ENCODE measurements around the gene ZBTB46.
A peak's percentile ranks its signal among the peaks of the same experiment; 100 is the strongest.
"Not testable (repeated sequence)": the region's sequence is repeated elsewhere in the genome, so short reads cannot be mapped to it uniquely, and the experiment has no call there.

ZBTB46 gene

GRCh38 chr20:63830841-63831588 is at the start of gene ZBTB46:
ZBTB46 (minus strand) TSS chr20:63831264; CDS start chr20:63790757, 40,507 bp downstream.
- in situ Hi-C loops (cut with HindIII; ENCODE audit: low pct_unique_long_range_greater_than_20kb, low sequenced_read_pairs) = no loop called here
- DNase-seq (ENCODE audit: low read depth in 1 of 2, low spot score in 1 of 2) = peak; percentile 78 to 99
- TF ChIP-seq JUND (IDR thresholded peaks at IDR 0.05; ENCODE audit: low read depth) = no peak

- in situ Hi-C loops (cut with HindIII; ENCODE audit: low pct_unique_long_range_greater_than_20kb, low sequenced_read_pairs) = no loop called here
- DNase-seq (ENCODE audit: low read depth in 1 of 2, low spot score in 1 of 2) = no peak
- TF ChIP-seq JUND (IDR thresholded peaks at IDR 0.05; ENCODE audit: low read depth) = no peak
These were observed 48.0 kb upstream of the ZBTB46 start for GRCh38 chr20:63878899-63879663.

GRCh38 chr20:63877755-63878470 is 46.8 kb upstream of the ZBTB46 start:
- in situ Hi-C loops (cut with HindIII; ENCODE audit: low pct_unique_long_range_greater_than_20kb, low sequenced_read_pairs) = no loop called here

GRCh38 chr20:63876489-63877036 is 45.5 kb upstream of the ZBTB46 start:
- DNase-seq (ENCODE audit: low read depth in 1 of 2, low spot score in 1 of 2) = no peak
- TF ChIP-seq JUND (IDR thresholded peaks at IDR 0.05; ENCODE audit: low read depth) = no peak

More at GRCh38 chr20:63877755-63878470, 46.8 kb upstream of the ZBTB46 start:
- no peak for TF ChIP-seq JUND (IDR thresholded peaks at IDR 0.05; ENCODE audit: low read depth)
- no peak for DNase-seq (ENCODE audit: low read depth in 1 of 2, low spot score in 1 of 2)

GRCh38 chr20:63874241-63874640 is 43.2 kb upstream of the ZBTB46 start:
- in situ Hi-C loops (cut with HindIII; ENCODE audit: low pct_unique_long_range_greater_than_20kb, low sequenced_read_pairs) = not testable (repeated sequence)

More at GRCh38 chr20:63876489-63877036, 45.5 kb upstream of the ZBTB46 start:
- in situ Hi-C loops (cut with HindIII; ENCODE audit: low pct_unique_long_range_greater_than_20kb, low sequenced_read_pairs) = no loop called here

GRCh38 chr20:63873477-63873971 is 42.5 kb upstream of the ZBTB46 start:
- DNase-seq (ENCODE audit: low read depth in 1 of 2, low spot score in 1 of 2) = no peak
- TF ChIP-seq JUND (IDR thresholded peaks at IDR 0.05; ENCODE audit: low read depth) = no peak
- in situ Hi-C loops (cut with HindIII; ENCODE audit: low pct_unique_long_range_greater_than_20kb, low sequenced_read_pairs) = no loop called here

More at GRCh38 chr20:63874241-63874640, 43.2 kb upstream of the ZBTB46 start:
- DNase-seq (ENCODE audit: low read depth in 1 of 2, low spot score in 1 of 2) = not testable (repeated sequence)

- DNase-seq (ENCODE audit: low read depth in 1 of 2, low spot score in 1 of 2) = no peak
- TF ChIP-seq JUND (IDR thresholded peaks at IDR 0.05; ENCODE audit: low read depth) = no peak
- in situ Hi-C loops (cut with HindIII; ENCODE audit: low pct_unique_long_range_greater_than_20kb, low sequenced_read_pairs) = no loop called here
These were observed 37.2 kb upstream of the ZBTB46 start for GRCh38 chr20:63868264-63868663.

GRCh38 chr20:63867042-63867441 is 36.0 kb upstream of the ZBTB46 start:
- DNase-seq (ENCODE audit: low read depth in 1 of 2, low spot score in 1 of 2); in situ Hi-C loops (cut with HindIII; ENCODE audit: low pct_unique_long_range_greater_than_20kb, low sequenced_read_pairs): not testable (repeated sequence)

- in situ Hi-C loops (cut with HindIII; ENCODE audit: low pct_unique_long_range_greater_than_20kb, low sequenced_read_pairs) = no loop called here
- no peak for TF ChIP-seq JUND (IDR thresholded peaks at IDR 0.05; ENCODE audit: low read depth)
- DNase-seq (ENCODE audit: low read depth in 1 of 2, low spot score in 1 of 2) = peak; percentile 100
These were observed 34.0 kb upstream of the ZBTB46 start, which contains the start of gene TPD52L2 for GRCh38 chr20:63864978-63865640. TPD52L2 (plus strand) TSS chr20:63865270; CDS start chr20:63865366, 96 bp downstream.

GRCh38 chr20:63864545-63864977 is 33.5 kb upstream of the ZBTB46 start:
- TF ChIP-seq JUND (IDR thresholded peaks at IDR 0.05; ENCODE audit: low read depth) = no peak
- no peak for DNase-seq (ENCODE audit: low read depth in 1 of 2, low spot score in 1 of 2)
- in situ Hi-C loops (cut with HindIII; ENCODE audit: low pct_unique_long_range_greater_than_20kb, low sequenced_read_pairs) = no loop called here

- DNase-seq (ENCODE audit: low read depth in 1 of 2, low spot score in 1 of 2) = peak; percentile 97 to 100
- TF ChIP-seq JUND (IDR thresholded peaks at IDR 0.05; ENCODE audit: low read depth) = 0 out of 2 replicates have a peak, but pooled peaks have one; percentile 46
- in situ Hi-C loops (cut with HindIII; ENCODE audit: low pct_unique_long_range_greater_than_20kb, low sequenced_read_pairs) = no loop called here
These were observed 32.9 kb upstream of the ZBTB46 start for GRCh38 chr20:63863798-63864544.
